ENCODE measurements around the gene SULT6B1. TPM values are rescaled to one million over a fixed set of nuclear protein-coding genes. Genes with fewer than 3 reads are reported as not detected.

SULT6B1 gene
- total RNA-seq, 3 donors from 2014 or later (not counting 1 experiment from before 2014, with no cell fraction given), result not detected

DNA sequence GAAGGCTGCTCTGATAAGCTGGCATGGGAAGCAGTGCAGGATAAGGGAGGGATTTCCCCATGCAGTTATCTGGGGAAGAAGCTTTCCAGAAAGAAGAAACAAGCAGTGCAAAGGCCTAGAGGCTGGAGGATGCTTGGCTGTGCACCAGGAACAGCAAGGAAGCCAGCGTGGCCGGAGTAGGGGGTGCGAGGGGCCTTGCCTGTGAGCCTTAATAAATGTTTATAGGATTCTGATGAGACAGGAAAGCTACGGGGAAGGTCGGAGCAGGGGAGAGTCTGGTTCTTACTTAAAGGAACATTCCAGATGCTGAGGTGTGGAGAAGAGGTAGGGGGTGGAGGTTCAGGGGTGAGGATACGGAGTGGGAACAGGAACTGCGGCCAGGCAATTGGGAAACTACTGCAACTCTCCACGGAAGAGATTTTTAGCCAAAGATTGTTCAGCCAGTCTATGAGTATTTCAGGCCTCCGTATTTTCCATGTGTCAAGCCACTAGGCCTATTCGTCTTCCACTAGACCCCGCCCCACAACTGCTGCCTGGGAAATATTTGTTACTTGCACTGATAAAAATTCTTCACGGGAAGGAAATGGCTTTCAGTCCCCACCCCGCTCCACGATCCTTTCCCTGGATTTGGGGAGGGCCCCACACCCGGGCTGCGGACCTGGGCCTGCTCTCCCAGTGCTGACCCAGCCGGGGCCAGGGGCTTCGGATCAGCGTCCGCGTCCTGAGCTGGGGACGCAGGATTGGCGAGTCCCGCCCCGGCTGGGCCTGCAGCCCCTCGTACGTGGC, 32.2 kb downstream of the SULT6B1 start:
- Mint-ChIP-seq H3K4me1 (peaks cover 37 to 39% of the 10 kb centered on the region in 2 donors), H3K36me3 (no peaks in the 10 kb centered on the region), H3K27ac (peak overlapping the region; percentile 87 to 89), H3K4me3 (peak overlapping the region; percentile 94), H3K27me3 (ENCODE audit: low read depth in 2 of 2) (no peaks in the 10 kb centered on the region), H3K9me3 (no peaks in the 10 kb centered on the region)
- TF ChIP-seq, protein P1, sequence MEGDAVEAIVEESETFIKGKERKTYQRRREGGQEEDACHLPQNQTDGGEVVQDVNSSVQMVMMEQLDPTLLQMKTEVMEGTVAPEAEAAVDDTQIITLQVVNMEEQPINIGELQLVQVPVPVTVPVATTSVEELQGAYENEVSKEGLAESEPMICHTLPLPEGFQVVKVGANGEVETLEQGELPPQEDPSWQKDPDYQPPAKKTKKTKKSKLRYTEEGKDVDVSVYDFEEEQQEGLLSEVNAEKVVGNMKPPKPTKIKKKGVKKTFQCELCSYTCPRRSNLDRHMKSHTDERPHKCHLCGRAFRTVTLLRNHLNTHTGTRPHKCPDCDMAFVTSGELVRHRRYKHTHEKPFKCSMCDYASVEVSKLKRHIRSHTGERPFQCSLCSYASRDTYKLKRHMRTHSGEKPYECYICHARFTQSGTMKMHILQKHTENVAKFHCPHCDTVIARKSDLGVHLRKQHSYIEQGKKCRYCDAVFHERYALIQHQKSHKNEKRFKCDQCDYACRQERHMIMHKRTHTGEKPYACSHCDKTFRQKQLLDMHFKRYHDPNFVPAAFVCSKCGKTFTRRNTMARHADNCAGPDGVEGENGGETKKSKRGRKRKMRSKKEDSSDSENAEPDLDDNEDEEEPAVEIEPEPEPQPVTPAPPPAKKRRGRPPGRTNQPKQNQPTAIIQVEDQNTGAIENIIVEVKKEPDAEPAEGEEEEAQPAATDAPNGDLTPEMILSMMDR (IDR thresholded peaks at IDR 0.05), result no peak
- peak in 1 of 2 donors; percentile 46 for DNase-seq
- intact Hi-C loops (cut with micrococcal nuclease), result loop anchor here (2.0 to 10.0 kb wide), 2 partner anchors 41 to 719 kb away; partner anchors contain the start of gene CEBPZOS
- Histone ChIP-seq H3K4me1 (ENCODE audit: control insufficient read depth, insufficient read depth, low read length) (peaks cover 19% of the 10 kb centered on the region), H3K36me3 (ENCODE audit: control insufficient read depth, insufficient read depth, low read length) (peaks cover 3% of the 10 kb centered on the region), H3K4me3 (ENCODE audit: low read length) (peak overlapping the region; percentile 87), H3K9me3 (ENCODE audit: control insufficient read depth, insufficient read depth, low read length) (no peaks in the 10 kb centered on the region), H3K27ac (ENCODE audit: low read length) (peak overlapping the region; percentile 63), H3K27me3 (ENCODE audit: control insufficient read depth, insufficient read depth, low read length) (no peaks in the 10 kb centered on the region)
- WGBS (ENCODE audit: insufficient coverage), result 3% methylated on average over 27 of the region's 27 CpGs
- peak; percentile 13 to 28 (median 14) for ATAC-seq

DNA sequence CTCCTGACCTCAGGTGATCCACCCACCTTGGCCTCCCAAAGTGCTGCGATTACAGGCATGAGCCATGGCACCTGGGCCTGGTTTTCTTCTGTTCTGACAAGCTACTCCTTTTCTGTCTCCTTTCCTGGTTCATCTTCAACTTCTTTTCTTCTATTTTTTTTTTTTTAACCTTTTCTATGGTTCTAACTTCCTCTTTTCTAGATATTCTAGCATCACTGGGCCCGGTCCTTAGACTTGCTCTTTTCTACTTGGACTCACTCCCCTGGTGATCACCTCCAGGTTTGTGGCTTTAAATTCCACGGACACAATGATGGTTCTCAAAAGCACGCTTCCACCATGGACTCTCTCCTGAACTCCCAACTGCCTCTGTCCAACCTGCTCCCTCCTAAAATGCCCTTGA, 33.7 kb downstream of the SULT6B1 start:
- H3K4me1 ChIP-seq (ENCODE audit: control insufficient read depth, insufficient read depth, low read length), result peaks cover 19% of the 10 kb centered on the region
- no peaks in the 10 kb centered on the region for H3K27me3 Mint-ChIP-seq (ENCODE audit: low read depth in 2 of 2)
- no peaks in the 10 kb centered on the region for H3K9me3 ChIP-seq (ENCODE audit: control insufficient read depth, insufficient read depth, low read length)
- no peaks in the 10 kb centered on the region for H3K36me3 Mint-ChIP-seq
- H3K4me1 Mint-ChIP-seq, result peaks cover 43 to 47% of the 10 kb centered on the region in 2 donors
- 71% methylated on average over 4 of the region's 4 CpGs for WGBS (ENCODE audit: insufficient coverage)
- intact Hi-C loops (cut with micrococcal nuclease), result loop anchor here (10.0 kb wide), 1 partner anchor 720 kb away; no protein-coding TSS in a partner anchor
- H3K9me3 Mint-ChIP-seq, result no peaks in the 10 kb centered on the region
- DNase-seq (no peak), ATAC-seq (no peak)
- peak overlapping the region; percentile 87 to 89 for H3K27ac Mint-ChIP-seq
- TF ChIP-seq, protein P1 (IDR thresholded peaks at IDR 0.05), result no peak
- peak overlapping the region; percentile 18 for H3K27ac ChIP-seq (ENCODE audit: low read length)
- peak overlapping the region; percentile 14 for H3K4me3 Mint-ChIP-seq
- peaks cover 3% of the 10 kb centered on the region for H3K36me3 ChIP-seq (ENCODE audit: control insufficient read depth, insufficient read depth, low read length)
- no peak overlapping the region for H3K4me3 ChIP-seq (ENCODE audit: low read length)
- no peaks in the 10 kb centered on the region for H3K27me3 ChIP-seq (ENCODE audit: control insufficient read depth, insufficient read depth, low read length)

DNA sequence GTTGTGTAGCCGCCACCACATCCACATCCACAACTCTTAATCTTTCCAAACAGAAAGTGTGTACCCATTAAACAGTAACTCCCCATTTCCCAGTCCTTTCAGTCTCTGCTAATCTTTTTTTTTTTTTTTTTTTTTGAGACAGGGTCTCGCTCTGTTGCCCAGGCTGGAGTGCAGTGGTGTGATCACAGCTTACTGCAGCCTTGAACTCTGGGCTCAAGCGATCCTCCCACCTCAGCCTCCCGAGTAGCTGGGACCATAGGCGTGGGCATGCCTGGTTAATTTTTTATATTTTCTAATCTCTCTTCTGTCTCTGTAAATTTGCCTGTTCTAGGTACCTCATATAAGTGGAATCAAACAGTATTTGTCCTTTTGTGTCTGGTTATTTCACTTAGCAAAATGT, 35.2 kb downstream of the SULT6B1 start:
- Histone ChIP-seq H3K9me3 (ENCODE audit: control insufficient read depth, insufficient read depth, low read length) (no peaks in the 10 kb centered on the region), H3K27me3 (ENCODE audit: control insufficient read depth, insufficient read depth, low read length) (no peaks in the 10 kb centered on the region), H3K4me3 (ENCODE audit: low read length) (no peak overlapping the region), H3K27ac (ENCODE audit: low read length) (no peak overlapping the region), H3K36me3 (ENCODE audit: control insufficient read depth, insufficient read depth, low read length) (peaks cover 9% of the 10 kb centered on the region), H3K4me1 (ENCODE audit: control insufficient read depth, insufficient read depth, low read length) (peaks cover 19% of the 10 kb centered on the region)
- WGBS (ENCODE audit: insufficient coverage), result 92% methylated on average over 1 of the region's 5 CpGs
- TF ChIP-seq, protein P1 (IDR thresholded peaks at IDR 0.05), result no peak
- Mint-ChIP-seq H3K4me1 (peaks cover 52 to 59% of the 10 kb centered on the region in 2 donors), H3K27ac (peak overlapping the region; percentile 18 to 45), H3K4me3 (no peak overlapping the region), H3K9me3 (no peaks in the 10 kb centered on the region), H3K27me3 (ENCODE audit: low read depth in 2 of 2) (no peaks in the 10 kb centered on the region), H3K36me3 (no peaks in the 10 kb centered on the region)
- ATAC-seq (no peak), DNase-seq (no peak)
- intact Hi-C loops (cut with micrococcal nuclease), result loop anchor here (10.0 kb wide), 1 partner anchor 722 kb away; no protein-coding TSS in a partner anchor

Data from natural killer cell (primary cell).